ES-I3 (cell line): ENCODE data around the gene FAM111B.
"Not testable (repeated sequence)": the region's sequence is repeated elsewhere in the genome, so short reads cannot be mapped to it uniquely, and the experiment has no call there.

Experiments
- H3K36me3 ChIP-seq: 2 replicates; pipeline ENCODE4 v1.6.1; 2013; ENCODE audit warnings: mild to moderate bottlenecking, low read length, control low read depth, moderate library complexity; ENCODE audit not compliant: insufficient read depth
- H3K4me1 ChIP-seq: 2 replicates; pipeline ENCODE4 v1.6.1; 2013; ENCODE audit warnings: mild to moderate bottlenecking, control low read depth, low read length; ENCODE audit not compliant: insufficient read depth
- H3K9ac ChIP-seq: 2 replicates; pipeline ENCODE4 v1.6.1; 2013; ENCODE audit warnings: low read depth, mild to moderate bottlenecking, low read length, moderate library complexity
- H3K9me3 ChIP-seq: 2 replicates; pipeline ENCODE4 v1.6.1; 2013; ENCODE audit warnings: mild to moderate bottlenecking, low read length, moderate library complexity; ENCODE audit not compliant: control insufficient read depth, insufficient read depth

The FAM111B gene

DNA sequence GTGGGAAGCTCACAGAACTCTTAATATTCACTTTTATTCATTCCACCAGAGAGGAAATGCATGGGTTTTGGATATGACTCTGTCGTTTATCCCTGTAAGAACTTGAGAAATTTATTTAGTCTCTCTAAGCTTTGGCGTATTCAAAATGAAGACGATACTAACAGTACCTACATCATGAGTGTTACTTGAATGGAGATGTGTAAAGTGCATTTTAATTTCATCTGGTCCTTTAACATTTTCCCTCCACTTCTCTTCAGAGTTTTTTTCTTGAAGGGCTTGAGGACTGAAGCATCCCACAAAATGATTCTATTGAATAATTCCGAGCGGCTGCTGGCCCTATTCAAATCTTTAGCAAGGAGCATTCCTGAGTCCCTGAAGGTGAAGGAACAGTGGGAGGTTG, 21.0 kb upstream of the FAM111B start, which contains the start of gene GLYATL1B:
GLYATL1B (plus strand) TSS at position 301 of the 400 bp plus-strand sequence; CDS start at position 301, 0 bp downstream.
- not testable (repeated sequence) for H3K36me3 ChIP-seq, H3K9ac ChIP-seq, H3K4me1 ChIP-seq, H3K9me3 ChIP-seq

DNA sequence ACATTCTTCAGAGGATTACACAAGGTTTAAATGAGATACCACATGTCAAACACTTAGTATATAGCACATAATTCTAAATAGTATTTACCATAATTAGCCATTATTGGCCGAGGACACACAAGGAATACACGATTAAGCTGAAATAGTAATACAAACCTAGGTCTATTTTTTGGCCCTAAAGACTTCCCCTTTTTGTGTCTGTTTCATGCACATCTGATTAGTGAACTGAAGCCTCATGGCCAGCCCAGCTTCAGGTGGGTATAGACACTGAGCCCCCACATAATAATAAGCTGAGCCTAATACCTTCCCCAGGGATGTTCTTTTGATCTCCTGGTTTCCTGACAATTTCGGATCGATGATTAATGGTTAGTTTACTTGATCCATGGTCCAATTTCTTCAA, 18.9 kb upstream of the FAM111B start:
- peaks cover 4% of the 10 kb centered on the region; the same call in 1 of the 2 replicates for H3K4me1 ChIP-seq
- H3K9ac ChIP-seq, result no peak overlapping the region

DNA sequence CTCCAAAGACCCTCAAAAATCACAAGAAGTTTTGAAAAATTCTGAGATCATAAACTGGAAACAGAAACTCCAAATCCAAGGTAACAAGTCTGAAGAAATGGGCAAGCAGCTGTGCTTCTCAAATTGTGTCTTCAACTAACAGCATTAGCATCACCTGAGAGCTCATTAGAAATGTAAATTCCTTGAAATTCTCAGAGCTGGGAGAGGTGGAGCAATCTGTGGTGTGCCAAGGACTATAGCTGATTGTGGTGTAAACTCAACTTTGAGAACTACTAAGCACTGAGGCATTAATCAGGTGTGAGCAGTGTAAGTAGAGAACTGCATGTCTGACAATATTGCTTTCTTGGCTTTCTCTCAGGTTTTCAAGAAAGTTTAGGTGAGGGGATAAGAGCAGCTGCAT, 13.5 kb upstream of the FAM111B start:
- not testable (repeated sequence) for H3K9me3 ChIP-seq, H3K9ac ChIP-seq, H3K36me3 ChIP-seq
- H3K4me1 ChIP-seq, result peaks cover 10% of the 10 kb centered on the region; the same call in 1 of the 2 replicates

More for the DNA sequence above, 18.9 kb upstream of the FAM111B start:
- Histone ChIP-seq H3K36me3 (no peaks in the 10 kb centered on the region), H3K9me3 (no peaks in the 10 kb centered on the region)

DNA sequence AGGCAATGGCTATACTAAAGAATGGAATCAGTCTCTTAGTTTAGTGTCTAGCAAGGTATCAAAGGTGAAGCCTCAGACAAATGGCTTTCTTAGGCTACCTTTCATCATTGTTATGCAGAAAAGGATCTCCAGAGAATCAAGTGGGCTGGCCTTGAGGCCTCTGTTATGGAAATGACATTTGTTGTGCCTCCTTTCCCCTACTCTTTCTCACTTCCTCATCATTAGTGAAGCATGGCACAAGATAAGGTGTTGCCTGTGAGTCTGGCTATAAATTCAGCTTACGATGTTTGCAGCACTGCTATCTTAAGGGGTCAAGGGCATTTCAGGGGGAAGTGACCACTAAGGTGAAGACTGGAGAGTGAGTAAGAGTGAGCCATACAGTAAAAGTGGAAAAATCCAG, 11.8 kb upstream of the FAM111B start:
- not testable (repeated sequence) for H3K9ac ChIP-seq, H3K9me3 ChIP-seq, H3K36me3 ChIP-seq
- H3K4me1 ChIP-seq, result peaks cover 10% of the 10 kb centered on the region; the same call in 1 of the 2 replicates

DNA sequence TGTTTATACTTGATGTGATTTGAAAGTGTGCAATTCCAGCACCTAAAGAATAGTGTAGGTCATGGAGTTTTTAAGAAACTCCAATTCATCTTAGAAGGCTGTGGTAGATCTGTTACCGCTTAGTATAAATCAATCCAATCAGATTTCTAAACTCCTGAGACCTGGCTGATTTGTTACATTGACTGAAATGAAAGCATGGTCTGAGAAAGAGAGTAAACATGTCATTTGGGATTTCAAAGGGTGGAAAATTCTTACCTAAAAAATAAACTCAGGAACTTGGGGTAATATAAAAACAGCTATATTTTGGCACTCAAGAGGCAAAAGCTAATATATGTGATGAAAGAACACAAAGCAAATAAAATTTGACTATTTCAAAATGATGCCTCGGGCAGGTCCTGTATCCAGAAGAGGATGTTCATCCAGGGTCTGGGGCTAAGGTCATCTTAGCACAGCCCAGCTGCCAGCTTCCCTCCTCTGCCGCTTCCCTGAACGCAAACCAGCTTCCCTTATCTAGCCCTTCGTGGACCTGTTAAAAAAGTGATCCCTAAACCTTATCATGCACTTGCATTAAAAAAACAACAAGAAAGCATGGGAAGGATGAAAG, 11.0 kb upstream of the FAM111B start:
- not testable (repeated sequence) for H3K36me3 ChIP-seq, H3K9me3 ChIP-seq, H3K9ac ChIP-seq
- peaks cover 10% of the 10 kb centered on the region; the same call in 1 of the 2 replicates for H3K4me1 ChIP-seq

DNA sequence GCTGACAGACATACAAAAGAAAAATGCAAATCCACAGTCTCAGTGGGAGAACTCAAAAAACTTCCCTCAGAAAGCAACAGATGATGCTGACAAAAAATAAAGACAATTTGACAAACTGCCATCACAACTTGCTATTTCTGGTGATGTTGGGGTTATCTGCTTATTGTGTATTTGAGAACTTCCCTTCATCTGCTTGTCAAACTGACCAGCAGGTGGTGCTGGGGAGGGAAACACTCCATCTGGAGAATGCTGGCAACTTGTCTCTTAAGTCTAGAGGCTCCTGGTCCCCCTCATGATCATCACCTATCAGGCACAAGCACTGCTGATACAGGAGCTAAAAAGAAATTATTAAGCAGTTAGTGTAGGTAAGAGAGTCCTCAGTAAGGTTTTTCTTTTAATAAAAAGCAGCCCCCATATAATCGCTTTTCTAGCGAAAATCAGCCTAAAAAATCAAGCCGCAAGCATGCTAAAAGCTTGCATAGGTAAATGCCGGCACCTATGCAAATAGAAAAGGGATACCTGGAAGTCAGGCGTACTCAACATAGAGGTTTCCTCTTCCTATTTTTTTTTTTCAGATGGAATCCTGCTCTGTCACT, 9.8 kb upstream of the FAM111B start:
- H3K36me3 ChIP-seq, result no peaks in the 10 kb centered on the region
- peaks cover 10% of the 10 kb centered on the region; the same call in 1 of the 2 replicates for H3K4me1 ChIP-seq
- no peaks in the 10 kb centered on the region for H3K9me3 ChIP-seq
- H3K9ac ChIP-seq, result no peak overlapping the region

DNA sequence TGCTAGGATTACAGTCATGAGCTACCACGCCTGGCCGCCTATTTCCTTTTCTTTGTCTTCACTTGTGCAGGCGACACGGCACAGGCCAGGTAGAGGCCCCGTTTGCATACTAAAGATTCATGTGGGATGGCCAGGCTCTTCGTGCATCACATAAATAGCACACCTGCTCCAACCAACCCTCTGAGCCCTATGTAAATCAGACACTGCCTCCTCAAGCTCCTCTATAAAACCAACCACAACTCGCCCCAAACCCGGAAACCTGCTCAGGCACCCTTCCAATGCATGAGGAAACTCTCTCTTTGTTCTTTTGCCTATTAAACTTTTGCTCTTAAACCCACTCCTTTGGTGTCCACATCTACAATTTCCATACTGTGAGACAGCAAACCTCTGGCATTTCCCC, 9.1 kb upstream of the FAM111B start:
- H3K36me3 ChIP-seq, H3K9me3 ChIP-seq, H3K4me1 ChIP-seq, H3K9ac ChIP-seq: not testable (repeated sequence)

DNA sequence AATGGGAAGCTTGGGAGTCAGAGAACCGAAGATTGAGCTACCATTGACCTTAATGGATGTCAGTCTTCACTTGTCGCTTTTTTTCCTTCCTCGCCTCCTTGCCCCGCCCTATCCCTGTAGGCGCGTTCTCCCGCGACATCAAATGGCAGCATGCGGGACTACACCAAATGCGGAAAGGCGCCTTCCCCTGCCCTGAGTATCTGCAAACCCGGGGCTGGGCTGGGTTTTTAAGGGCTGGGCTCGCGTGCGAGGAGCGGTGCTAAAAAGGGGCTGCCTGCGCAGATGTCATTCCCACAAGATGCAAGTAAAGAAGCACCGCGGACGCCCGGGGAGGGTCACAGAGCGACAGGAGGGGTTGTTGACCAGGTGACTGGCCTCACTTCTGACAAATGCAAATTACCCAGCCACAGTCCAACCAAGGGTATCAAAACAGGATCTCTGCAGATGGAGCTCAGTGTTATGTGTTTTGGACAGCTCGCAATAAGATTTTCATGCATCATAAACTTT, 4.7 kb upstream of the FAM111B start:
- Histone ChIP-seq H3K4me1 (no peaks in the 10 kb centered on the region), H3K36me3 (no peaks in the 10 kb centered on the region), H3K9me3 (no peaks in the 10 kb centered on the region), H3K9ac (peak overlapping the region; percentile 47; the same call in 1 of the 2 replicates)

DNA sequence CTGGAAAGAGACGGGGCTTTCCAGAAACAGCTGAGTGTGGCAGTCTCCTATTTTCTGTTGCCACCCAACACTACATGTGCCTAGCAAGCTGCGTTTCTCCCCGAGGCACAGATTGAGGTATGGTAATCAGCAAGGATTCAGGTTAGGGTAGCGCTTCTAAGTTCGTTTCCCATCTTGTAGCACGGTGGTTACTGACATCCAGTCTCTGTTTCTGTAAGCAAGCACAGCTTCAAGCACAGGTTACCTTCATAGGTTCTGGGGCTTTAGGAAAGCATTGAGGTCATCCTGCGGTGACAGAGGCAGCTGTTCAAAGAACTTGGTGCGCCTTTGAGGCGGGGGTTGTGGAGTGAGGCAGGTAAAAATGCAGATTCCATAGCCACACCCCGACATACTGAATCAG, 684 bp downstream of the FAM111B start:
- not testable (repeated sequence) for H3K36me3 ChIP-seq, H3K4me1 ChIP-seq, H3K9me3 ChIP-seq
- peak overlapping the region; percentile 62; the same call in 1 of the 2 replicates for H3K9ac ChIP-seq

DNA sequence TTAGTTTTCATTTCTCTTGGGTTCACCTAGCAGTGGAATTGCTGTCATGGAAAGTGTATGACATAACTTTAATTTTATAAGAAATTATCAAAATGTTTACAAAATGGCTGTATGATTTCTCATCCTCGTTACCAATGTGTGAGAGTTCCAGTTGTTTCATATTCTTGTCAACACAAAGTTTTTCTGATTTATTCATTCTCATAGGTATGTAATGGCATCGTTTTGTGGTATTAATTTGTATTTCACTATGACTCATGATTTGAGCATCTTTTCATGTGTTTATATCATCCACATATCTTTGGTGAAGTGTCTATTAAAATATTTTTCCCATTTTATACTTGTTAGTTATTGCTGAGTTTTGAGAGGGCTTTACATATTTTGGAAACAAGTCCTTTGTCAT, 5.5 kb downstream of the FAM111B start:
- peaks cover 3% of the 10 kb centered on the region; the same call in 1 of the 2 replicates for H3K4me1 ChIP-seq

DNA sequence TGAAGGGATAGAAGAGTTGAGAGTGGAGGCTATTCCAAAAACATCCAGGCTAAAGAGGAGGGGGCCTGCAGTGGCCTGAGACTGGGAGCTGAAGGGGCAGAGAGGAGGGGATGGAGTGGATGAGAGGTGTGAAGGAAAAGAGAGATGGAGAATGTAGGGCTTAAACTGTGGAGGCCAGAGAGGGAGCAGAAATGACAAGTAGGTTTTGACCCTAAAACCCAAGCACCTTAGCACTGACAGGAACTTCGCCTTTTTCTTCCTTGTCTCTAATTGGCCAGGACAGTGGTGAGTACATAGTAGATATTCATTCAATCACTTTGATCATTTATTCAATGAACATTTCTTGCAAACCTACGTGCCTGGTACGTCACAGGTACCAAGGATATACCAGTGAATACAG, 7.3 kb downstream of the FAM111B start:
- H3K4me1 ChIP-seq, result no peaks in the 10 kb centered on the region
- no peaks in the 10 kb centered on the region for H3K36me3 ChIP-seq
- H3K9ac ChIP-seq, result no peak overlapping the region
- H3K9me3 ChIP-seq, result peaks cover 8% of the 10 kb centered on the region

More for the DNA sequence above, 5.5 kb downstream of the FAM111B start:
- H3K36me3 ChIP-seq, result no peaks in the 10 kb centered on the region
- no peaks in the 10 kb centered on the region; the same call in 1 of the 2 replicates for H3K9me3 ChIP-seq
- H3K9ac ChIP-seq, result no peak overlapping the region

DNA sequence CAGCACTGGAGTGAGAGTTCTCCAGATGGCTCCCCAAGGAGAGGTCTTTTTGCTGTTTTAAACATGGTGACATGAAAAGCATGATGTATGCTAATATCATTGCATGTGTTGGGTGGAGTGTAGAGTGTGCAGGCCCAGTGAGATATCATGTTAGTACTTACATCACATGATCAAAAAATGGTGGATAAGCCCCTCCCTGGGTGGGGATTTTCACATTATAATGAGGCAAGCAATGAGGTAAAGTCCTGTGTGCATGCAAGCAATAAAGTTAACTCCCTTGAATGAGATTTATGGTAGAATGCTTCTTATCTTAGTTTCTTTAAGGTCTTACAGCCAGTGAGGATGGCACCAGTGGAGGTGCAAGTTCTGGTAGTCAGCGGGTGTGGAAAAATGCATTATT, 8.5 kb downstream of the FAM111B start:
- Histone ChIP-seq H3K36me3 (no peaks in the 10 kb centered on the region), H3K4me1 (no peaks in the 10 kb centered on the region), H3K9ac (no peak overlapping the region), H3K9me3 (peaks cover 8% of the 10 kb centered on the region)

DNA sequence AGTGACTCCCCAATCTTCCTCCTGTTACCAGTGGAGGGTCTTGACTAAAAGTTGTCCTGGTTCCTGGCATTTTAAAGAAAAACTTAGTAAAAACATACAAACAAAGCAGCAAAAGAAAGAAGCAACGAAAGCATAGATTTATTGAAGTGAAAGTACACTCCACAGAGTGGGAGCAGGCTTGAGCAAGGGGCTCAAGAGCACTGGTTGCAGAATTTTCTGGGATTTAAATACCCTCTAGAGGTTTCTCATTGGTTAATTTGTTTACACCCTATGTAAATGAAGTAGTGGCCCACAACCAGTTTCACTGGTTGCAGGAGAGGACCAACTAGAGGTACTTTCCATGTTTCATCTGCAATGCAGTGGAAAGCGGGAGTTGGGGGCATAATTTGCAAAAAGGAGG, 10.7 kb downstream of the FAM111B start:
- peaks cover 8% of the 10 kb centered on the region for H3K9me3 ChIP-seq
- no peaks in the 10 kb centered on the region for H3K4me1 ChIP-seq
- H3K36me3 ChIP-seq, result no peaks in the 10 kb centered on the region
- H3K9ac ChIP-seq, result no peak overlapping the region

DNA sequence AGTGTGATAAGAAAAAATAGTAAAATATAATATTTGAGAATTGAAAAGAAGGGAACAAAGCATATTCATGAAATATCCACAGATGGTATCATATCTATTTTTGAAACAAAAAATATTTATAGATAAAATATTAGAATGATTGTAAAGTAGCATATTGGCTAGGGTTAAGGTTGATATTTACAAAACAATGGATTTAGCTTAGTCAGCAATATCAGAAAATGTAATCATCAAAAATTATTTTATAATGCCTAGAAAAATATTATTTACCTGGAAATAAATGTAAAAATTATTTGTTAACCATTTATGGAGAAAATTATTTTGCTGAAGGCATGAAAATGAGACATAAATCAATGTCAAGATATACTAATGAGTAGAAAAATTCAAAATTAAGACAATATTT, 12.8 kb downstream of the FAM111B start:
- Histone ChIP-seq H3K9ac (no peak overlapping the region), H3K9me3 (peaks cover 15% of the 10 kb centered on the region), H3K4me1 (no peaks in the 10 kb centered on the region), H3K36me3 (no peaks in the 10 kb centered on the region)
